ENCODE data around the gene PAPSS2.

PAPSS2 gene

DNA sequence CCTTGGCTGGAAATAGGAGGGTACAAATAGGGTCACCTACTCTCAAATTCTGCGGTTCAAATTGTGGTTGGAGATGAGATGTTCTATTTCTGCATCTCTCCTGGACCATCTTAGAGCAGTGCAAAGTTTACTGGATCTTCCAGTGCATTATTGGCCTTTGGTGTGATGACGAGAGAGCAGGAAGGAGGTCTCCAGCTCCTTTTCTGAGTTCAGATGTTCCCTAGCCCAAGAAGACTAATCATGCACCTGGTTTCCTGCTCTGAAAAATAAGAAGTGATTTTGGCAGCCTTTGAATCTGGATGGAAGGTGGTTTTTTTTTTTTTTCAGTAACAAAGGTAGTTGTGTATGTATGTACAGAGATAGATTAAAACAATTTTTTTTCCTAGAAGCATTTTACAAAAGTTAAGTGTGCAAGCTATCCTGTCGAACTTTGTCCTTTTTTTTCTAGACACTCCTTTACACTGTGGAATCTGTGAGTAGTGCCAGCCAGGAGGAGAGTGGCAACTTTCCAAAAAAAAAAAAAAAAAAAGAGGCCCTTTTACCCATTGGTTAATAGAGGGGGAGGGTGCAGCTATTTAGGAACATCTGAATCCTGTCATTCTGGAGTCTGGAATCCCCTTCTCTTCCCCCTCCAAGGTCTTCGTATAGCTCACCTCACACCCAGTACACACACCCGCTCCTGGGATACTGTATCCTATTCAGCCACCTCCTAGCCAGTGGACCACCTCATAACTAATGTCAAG, 26.3 kb downstream of the PAPSS2 start:
- no peak for TF ChIP-seq POLR2AphosphoS5 (IDR thresholded peaks at IDR 0.05; ENCODE audit: borderline replicate concordance, low read depth, low read length)
- no peak for TF ChIP-seq EZH2 (IDR thresholded peaks at IDR 0.05)
- TF ChIP-seq FOXP2 (optimal IDR thresholded peaks at IDR 0.05; ENCODE audit: control extremely low read depth, extremely low read length, insufficient read depth), result no peak
- no peak for DNase-seq (ENCODE audit: low read depth, low spot score)
- Histone ChIP-seq H3K27ac (no peak overlapping the region), H3K36me3 (ENCODE audit: insufficient read depth, low read length) (no peaks in the 10 kb centered on the region), H3K4me3 (no peak overlapping the region), H3K9ac (ENCODE audit: insufficient read length) (no peak overlapping the region), H3K9me3 (ENCODE audit: low read depth, low read length) (no peaks in the 10 kb centered on the region)

GRCh38 chr10:87691506-87692070, 31.9 kb downstream of the PAPSS2 start:
- TF ChIP-seq POLR2AphosphoS5 (IDR thresholded peaks at IDR 0.05; ENCODE audit: borderline replicate concordance, low read depth, low read length) (no peak), EZH2 (IDR thresholded peaks at IDR 0.05) (no peak), FOXP2 (optimal IDR thresholded peaks at IDR 0.05; ENCODE audit: control extremely low read depth, extremely low read length, insufficient read depth) (no peak)
- Histone ChIP-seq H3K9ac (ENCODE audit: insufficient read length) (no peak overlapping the region), H3K9me3 (ENCODE audit: low read depth, low read length) (no peaks in the 10 kb centered on the region), H3K27ac (no peak overlapping the region), H3K36me3 (ENCODE audit: insufficient read depth, low read length) (no peaks in the 10 kb centered on the region), H3K4me3 (no peak overlapping the region)
- no peak for DNase-seq (ENCODE audit: low read depth, low spot score)

DNA sequence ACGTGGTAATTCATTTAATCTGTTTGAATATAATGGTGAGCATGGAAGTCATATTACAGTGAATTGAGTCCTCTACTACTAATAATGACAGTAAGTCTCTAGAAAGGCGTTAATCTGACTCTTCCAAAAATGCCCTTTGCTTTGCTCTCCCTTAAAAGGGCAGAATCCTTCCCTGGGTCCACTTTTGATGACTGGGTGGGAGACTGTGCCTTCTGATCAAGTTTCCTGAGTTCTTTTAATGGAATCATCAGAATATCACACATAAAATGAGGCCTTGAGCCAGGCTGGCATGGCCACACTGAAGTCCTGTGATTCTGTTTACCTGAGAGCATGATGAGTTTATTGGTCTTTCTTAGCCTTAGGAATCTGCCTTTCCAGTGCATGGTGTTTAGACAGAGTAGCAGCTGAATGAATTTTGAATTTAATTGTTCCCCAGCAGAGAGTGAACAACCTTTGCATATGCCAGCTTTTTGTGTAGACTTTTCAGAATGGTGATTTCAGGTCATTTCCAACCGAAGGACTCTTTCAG, 33.3 kb downstream of the PAPSS2 start:
- Histone ChIP-seq H3K36me3 (ENCODE audit: insufficient read depth, low read length) (no peaks in the 10 kb centered on the region), H3K9me3 (ENCODE audit: low read depth, low read length) (no peaks in the 10 kb centered on the region), H3K9ac (ENCODE audit: insufficient read length) (no peak overlapping the region), H3K4me3 (no peak overlapping the region), H3K27ac (no peak overlapping the region)
- no peak for TF ChIP-seq EZH2 (IDR thresholded peaks at IDR 0.05)
- TF ChIP-seq FOXP2 (optimal IDR thresholded peaks at IDR 0.05; ENCODE audit: control extremely low read depth, extremely low read length, insufficient read depth), result no peak
- no peak for TF ChIP-seq POLR2AphosphoS5 (IDR thresholded peaks at IDR 0.05; ENCODE audit: borderline replicate concordance, low read depth, low read length)
- no peak for DNase-seq (ENCODE audit: low read depth, low spot score)

GRCh38 chr10:87694011-87694794, 34.5 kb downstream of the PAPSS2 start:
- H3K36me3 ChIP-seq (ENCODE audit: insufficient read depth, low read length), result no peaks in the 10 kb centered on the region
- DNase-seq (ENCODE audit: low read depth, low spot score), result no peak
- TF ChIP-seq POLR2AphosphoS5 (IDR thresholded peaks at IDR 0.05; ENCODE audit: borderline replicate concordance, low read depth, low read length) (no peak), EZH2 (IDR thresholded peaks at IDR 0.05) (no peak), FOXP2 (optimal IDR thresholded peaks at IDR 0.05; ENCODE audit: control extremely low read depth, extremely low read length, insufficient read depth) (no peak)
- no peaks in the 10 kb centered on the region for H3K9me3 ChIP-seq (ENCODE audit: low read depth, low read length)
- no peak overlapping the region for H3K9ac ChIP-seq (ENCODE audit: insufficient read length)
- H3K4me3 ChIP-seq, result no peak overlapping the region
- no peak overlapping the region for H3K27ac ChIP-seq

- Histone ChIP-seq H3K4me3 (no peak overlapping the region), H3K9ac (ENCODE audit: insufficient read length) (no peak overlapping the region), H3K9me3 (ENCODE audit: low read depth, low read length) (no peaks in the 10 kb centered on the region), H3K27ac (no peak overlapping the region), H3K36me3 (ENCODE audit: insufficient read depth, low read length) (no peaks in the 10 kb centered on the region)
- DNase-seq (ENCODE audit: low read depth, low spot score), result no peak
- no peak for TF ChIP-seq FOXP2 (optimal IDR thresholded peaks at IDR 0.05; ENCODE audit: control extremely low read depth, extremely low read length, insufficient read depth)
Observed at GRCh38 chr10:87695074-87695473, 35.4 kb downstream of the PAPSS2 start.

- H3K27ac ChIP-seq, result no peak overlapping the region
- DNase-seq (ENCODE audit: low read depth, low spot score), result no peak
- TF ChIP-seq POLR2AphosphoS5 (IDR thresholded peaks at IDR 0.05; ENCODE audit: borderline replicate concordance, low read depth, low read length), result no peak
- TF ChIP-seq EZH2 (IDR thresholded peaks at IDR 0.05), result no peak
- TF ChIP-seq FOXP2 (optimal IDR thresholded peaks at IDR 0.05; ENCODE audit: control extremely low read depth, extremely low read length, insufficient read depth), result no peak
- no peak overlapping the region for H3K4me3 ChIP-seq
- no peaks in the 10 kb centered on the region for H3K36me3 ChIP-seq (ENCODE audit: insufficient read depth, low read length)
- no peaks in the 10 kb centered on the region for H3K9me3 ChIP-seq (ENCODE audit: low read depth, low read length)
- H3K9ac ChIP-seq (ENCODE audit: insufficient read length), result no peak overlapping the region
Observed at GRCh38 chr10:87696922-87697745, 37.5 kb downstream of the PAPSS2 start.

GRCh38 chr10:87700031-87700796, 40.5 kb downstream of the PAPSS2 start:
- Histone ChIP-seq H3K4me3 (no peak overlapping the region), H3K27ac (no peak overlapping the region), H3K36me3 (ENCODE audit: insufficient read depth, low read length) (no peaks in the 10 kb centered on the region), H3K9me3 (ENCODE audit: low read depth, low read length) (no peaks in the 10 kb centered on the region), H3K9ac (ENCODE audit: insufficient read length) (no peak overlapping the region)
- TF ChIP-seq POLR2AphosphoS5 (IDR thresholded peaks at IDR 0.05; ENCODE audit: borderline replicate concordance, low read depth, low read length) (no peak), EZH2 (IDR thresholded peaks at IDR 0.05) (no peak), FOXP2 (optimal IDR thresholded peaks at IDR 0.05; ENCODE audit: control extremely low read depth, extremely low read length, insufficient read depth) (no peak)
- no peak for DNase-seq (ENCODE audit: low read depth, low spot score)

Data from SK-N-MC (cell line).